ENCODE data around the gene IFIT1B. TPM values are rescaled to one million over a fixed set of nuclear protein-coding genes. Genes with fewer than 3 reads are reported as not detected.

The IFIT1B gene
- total RNA-seq, 1 experiment from 2014 or later: not detected

DNA sequence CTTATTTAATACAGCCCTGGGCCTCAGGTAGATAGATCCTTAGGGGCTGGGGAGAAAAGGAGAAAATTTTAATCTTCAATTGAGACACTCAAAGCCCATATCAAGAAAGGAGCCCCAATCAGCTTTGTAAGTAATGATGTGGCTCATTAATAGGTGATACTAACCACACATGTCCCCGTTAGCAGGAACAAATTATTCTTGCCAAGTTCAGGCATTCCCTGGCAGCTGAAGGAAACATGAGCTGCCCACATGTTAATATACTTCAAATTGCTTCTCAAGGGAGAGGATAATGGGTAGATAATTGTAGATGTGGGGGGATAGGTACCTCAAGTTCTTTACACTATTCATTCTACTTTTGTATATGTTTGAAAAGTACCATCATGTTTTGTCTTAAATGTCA is 51.0 kb downstream of the IFIT1B start:
- Histone ChIP-seq H3K9me3 (ENCODE audit: control insufficient read depth in 1 of 2, insufficient read depth in 1 of 2, low read depth in 1 of 2, low read length in 2 of 2) (no peaks in the 10 kb centered on the region), H4K20me1 (ENCODE audit: insufficient read depth) (no peaks in the 10 kb centered on the region), H3K79me2 (ENCODE audit: insufficient read depth, low read length) (no peaks in the 10 kb centered on the region), H3K36me3 (ENCODE audit: control insufficient read depth in 1 of 2, insufficient read depth in 2 of 2, low read length in 2 of 2) (no peaks in the 10 kb centered on the region), H3K27me3 (ENCODE audit: insufficient read depth, low read length) (no peaks in the 10 kb centered on the region), H3K4me1 (ENCODE audit: control insufficient read depth in 1 of 2, insufficient read depth in 2 of 2, low read length in 2 of 2) (peaks cover 2 to 19% of the 10 kb centered on the region in 2 experiments; a peak in 2 of 4 replicates), H3K4me2 (ENCODE audit: low read length) (no peak overlapping the region), H3K4me3 (replicated peaks in 1 of 2; ENCODE audit: low read depth in 1 of 2, low read length in 2 of 2) (no peak overlapping the region), H2AFZ (ENCODE audit: low read depth, low read length, poor library complexity, severe bottlenecking) (no peak overlapping the region), H3K27ac (ENCODE audit: low read depth, low read length) (no peak overlapping the region), H3K9ac (ENCODE audit: low read length) (no peak overlapping the region), H3K9me2 (ENCODE audit: insufficient read depth) (no peaks in the 10 kb centered on the region)
- BruUV-seq (replicated peaks): no TSS peak
- intact Hi-C loops (cut with micrococcal nuclease): loop anchor here (5.0 kb wide), 2 partner anchors 1153 to 1433 kb away; no protein-coding TSS in a partner anchor
- no peak for ATAC-seq
- TF ChIP-seq, protein P1, sequence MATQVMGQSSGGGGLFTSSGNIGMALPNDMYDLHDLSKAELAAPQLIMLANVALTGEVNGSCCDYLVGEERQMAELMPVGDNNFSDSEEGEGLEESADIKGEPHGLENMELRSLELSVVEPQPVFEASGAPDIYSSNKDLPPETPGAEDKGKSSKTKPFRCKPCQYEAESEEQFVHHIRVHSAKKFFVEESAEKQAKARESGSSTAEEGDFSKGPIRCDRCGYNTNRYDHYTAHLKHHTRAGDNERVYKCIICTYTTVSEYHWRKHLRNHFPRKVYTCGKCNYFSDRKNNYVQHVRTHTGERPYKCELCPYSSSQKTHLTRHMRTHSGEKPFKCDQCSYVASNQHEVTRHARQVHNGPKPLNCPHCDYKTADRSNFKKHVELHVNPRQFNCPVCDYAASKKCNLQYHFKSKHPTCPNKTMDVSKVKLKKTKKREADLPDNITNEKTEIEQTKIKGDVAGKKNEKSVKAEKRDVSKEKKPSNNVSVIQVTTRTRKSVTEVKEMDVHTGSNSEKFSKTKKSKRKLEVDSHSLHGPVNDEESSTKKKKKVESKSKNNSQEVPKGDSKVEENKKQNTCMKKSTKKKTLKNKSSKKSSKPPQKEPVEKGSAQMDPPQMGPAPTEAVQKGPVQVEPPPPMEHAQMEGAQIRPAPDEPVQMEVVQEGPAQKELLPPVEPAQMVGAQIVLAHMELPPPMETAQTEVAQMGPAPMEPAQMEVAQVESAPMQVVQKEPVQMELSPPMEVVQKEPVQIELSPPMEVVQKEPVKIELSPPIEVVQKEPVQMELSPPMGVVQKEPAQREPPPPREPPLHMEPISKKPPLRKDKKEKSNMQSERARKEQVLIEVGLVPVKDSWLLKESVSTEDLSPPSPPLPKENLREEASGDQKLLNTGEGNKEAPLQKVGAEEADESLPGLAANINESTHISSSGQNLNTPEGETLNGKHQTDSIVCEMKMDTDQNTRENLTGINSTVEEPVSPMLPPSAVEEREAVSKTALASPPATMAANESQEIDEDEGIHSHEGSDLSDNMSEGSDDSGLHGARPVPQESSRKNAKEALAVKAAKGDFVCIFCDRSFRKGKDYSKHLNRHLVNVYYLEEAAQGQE (IDR thresholded peaks at IDR 0.05; ENCODE audit: low read depth): no peak
- no peak for TF ChIP-seq CEBPB (IDR thresholded peaks at IDR 0.05; ENCODE audit: low read depth)
- no peak for TF ChIP-seq SP1 (IDR thresholded peaks at IDR 0.05; ENCODE audit: low read depth)
- TF ChIP-seq, protein P2, sequence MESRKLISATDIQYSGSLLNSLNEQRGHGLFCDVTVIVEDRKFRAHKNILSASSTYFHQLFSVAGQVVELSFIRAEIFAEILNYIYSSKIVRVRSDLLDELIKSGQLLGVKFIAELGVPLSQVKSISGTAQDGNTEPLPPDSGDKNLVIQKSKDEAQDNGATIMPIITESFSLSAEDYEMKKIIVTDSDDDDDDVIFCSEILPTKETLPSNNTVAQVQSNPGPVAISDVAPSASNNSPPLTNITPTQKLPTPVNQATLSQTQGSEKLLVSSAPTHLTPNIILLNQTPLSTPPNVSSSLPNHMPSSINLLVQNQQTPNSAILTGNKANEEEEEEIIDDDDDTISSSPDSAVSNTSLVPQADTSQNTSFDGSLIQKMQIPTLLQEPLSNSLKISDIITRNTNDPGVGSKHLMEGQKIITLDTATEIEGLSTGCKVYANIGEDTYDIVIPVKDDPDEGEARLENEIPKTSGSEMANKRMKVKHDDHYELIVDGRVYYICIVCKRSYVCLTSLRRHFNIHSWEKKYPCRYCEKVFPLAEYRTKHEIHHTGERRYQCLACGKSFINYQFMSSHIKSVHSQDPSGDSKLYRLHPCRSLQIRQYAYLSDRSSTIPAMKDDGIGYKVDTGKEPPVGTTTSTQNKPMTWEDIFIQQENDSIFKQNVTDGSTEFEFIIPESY (IDR thresholded peaks at IDR 0.05; ENCODE audit: extremely low read depth, insufficient replicate concordance, low read length): no peak
- TF ChIP-seq POLR2A (IDR thresholded peaks at IDR 0.05; ENCODE audit: borderline replicate concordance, extremely low read depth, insufficient read depth, insufficient read length): no peak
- TF ChIP-seq ELF1 (IDR thresholded peaks at IDR 0.05; ENCODE audit: borderline replicate concordance, low read depth): no peak
- TF ChIP-seq TCF7L2 (IDR thresholded peaks at IDR 0.05; ENCODE audit: borderline replicate concordance, extremely low read depth, insufficient read depth, insufficient read length): no peak
- no peak for TF ChIP-seq POLR2AphosphoS5 (IDR thresholded peaks at IDR 0.05; ENCODE audit: low read depth, low read length)
- TF ChIP-seq, protein P3, sequence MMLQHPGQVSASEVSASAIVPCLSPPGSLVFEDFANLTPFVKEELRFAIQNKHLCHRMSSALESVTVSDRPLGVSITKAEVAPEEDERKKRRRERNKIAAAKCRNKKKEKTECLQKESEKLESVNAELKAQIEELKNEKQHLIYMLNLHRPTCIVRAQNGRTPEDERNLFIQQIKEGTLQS (IDR thresholded peaks at IDR 0.05): no peak
- no peak for TF ChIP-seq MAX (IDR thresholded peaks at IDR 0.05)
- ChIA-PET CTCF (interaction anchor here (1.2 kb wide), 1 partner anchor 38 kb away, joined by 3 read pairs; no protein-coding TSS in a partner anchor), POLR2A (no interaction called here), RAD21 (ENCODE audit: low non-redundant PET in 1 of 2, low total read pairs in 2 of 2, uncharacterized antibody in 2 of 2, unreplicated experiment in 2 of 2) (no interaction called here)
- DNase-seq (ENCODE audit: low read depth, low spot score): no peak

All from HCT116 (cell line).